ACC112 (cell line): Measurements from ENCODE around the gene SMIM14.

ENCODE experiments used
- H2AFZ ChIP-seq: fragments of 200-600 bp; sonication (generic); one replicate; pipeline ENCODE4 v1.6.0; 2017; ENCODE audit warnings: antibody characterized with exemption, low read length; ENCODE audit not compliant: unreplicated experiment
- H3K27ac ChIP-seq: fragments of 200-600 bp; sonication (generic); 2 replicates; pipeline ENCODE4 v1.5.1; 2014; ENCODE audit warnings: low read depth, mild to moderate bottlenecking, antibody characterized with exemption, low read length, moderate library complexity
- H3K27me3 ChIP-seq: fragments of 200-600 bp; sonication (generic); 2 replicates; pipeline ENCODE4 v1.6.1; 2014; ENCODE audit warnings: mild to moderate bottlenecking, antibody characterized with exemption, low read length, moderate library complexity, mixed read lengths; ENCODE audit not compliant: insufficient read depth
- H3K36me3 ChIP-seq: fragments of 200-600 bp; sonication (generic); 2 replicates; pipeline ENCODE4 v1.6.1; 2016; ENCODE audit warnings: mild to moderate bottlenecking, antibody characterized with exemption, low read length, moderate library complexity, mixed read lengths; ENCODE audit not compliant: insufficient read depth
- H3K4me1 ChIP-seq: fragments of 200-600 bp; sonication (generic); one replicate; pipeline ENCODE4 v1.6.1; 2016; ENCODE audit warnings: low read length, mixed read lengths; ENCODE audit not compliant: insufficient read depth, unreplicated experiment, control insufficient read depth
- H3K4me3 ChIP-seq: fragments of 200-600 bp; sonication (generic); 2 replicates; pipeline ENCODE4 v1.5.1; 2014; ENCODE audit warnings: mild to moderate bottlenecking, low read depth, low read length
- H3K79me2 ChIP-seq: fragments of 200-600 bp; sonication (generic); one replicate; pipeline ENCODE4 v1.6.0; 2016; ENCODE audit warnings: low read length; ENCODE audit not compliant: control insufficient read depth, unreplicated experiment, insufficient read depth

Gene SMIM14

DNA sequence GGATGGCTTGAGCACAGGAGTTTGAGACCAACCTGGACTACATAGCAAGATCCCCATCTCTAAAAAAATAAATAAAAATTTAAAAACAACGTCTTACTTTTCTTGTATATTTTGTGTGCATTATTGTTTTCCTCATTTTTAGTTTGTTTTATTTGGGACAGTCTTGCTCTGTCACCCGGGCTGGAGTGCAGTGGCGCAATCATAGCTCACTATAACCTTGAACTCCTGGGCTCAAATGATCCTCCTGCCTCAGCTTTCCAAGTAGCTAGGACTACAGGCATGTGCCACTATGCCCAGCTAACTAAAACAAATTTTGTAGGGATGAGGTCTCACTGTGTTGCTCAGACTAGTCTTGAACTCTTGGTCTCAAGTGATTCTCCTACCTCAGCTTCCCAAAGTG lies 9.5 kb upstream of the SMIM14 start:
- no peak overlapping the region for H2AFZ ChIP-seq
- H3K4me1 ChIP-seq = no peaks in the 10 kb centered on the region
- no peak overlapping the region for H3K27ac ChIP-seq
- H3K27me3 ChIP-seq = no peaks in the 10 kb centered on the region
- H3K79me2 ChIP-seq = no peaks in the 10 kb centered on the region
- H3K36me3 ChIP-seq = no peaks in the 10 kb centered on the region
- H3K4me3 ChIP-seq = no peak overlapping the region

- Histone ChIP-seq H3K79me2 (peaks cover 6% of the 10 kb centered on the region), H3K27me3 (no peaks in the 10 kb centered on the region), H3K4me1 (peaks cover 8% of the 10 kb centered on the region), H3K36me3 (no peaks in the 10 kb centered on the region), H3K4me3 (no peak overlapping the region), H2AFZ (no peak overlapping the region), H3K27ac (no peak overlapping the region)
Measured at GRCh38 chr4:39642885-39643552, 4.4 kb upstream of the SMIM14 start.

DNA sequence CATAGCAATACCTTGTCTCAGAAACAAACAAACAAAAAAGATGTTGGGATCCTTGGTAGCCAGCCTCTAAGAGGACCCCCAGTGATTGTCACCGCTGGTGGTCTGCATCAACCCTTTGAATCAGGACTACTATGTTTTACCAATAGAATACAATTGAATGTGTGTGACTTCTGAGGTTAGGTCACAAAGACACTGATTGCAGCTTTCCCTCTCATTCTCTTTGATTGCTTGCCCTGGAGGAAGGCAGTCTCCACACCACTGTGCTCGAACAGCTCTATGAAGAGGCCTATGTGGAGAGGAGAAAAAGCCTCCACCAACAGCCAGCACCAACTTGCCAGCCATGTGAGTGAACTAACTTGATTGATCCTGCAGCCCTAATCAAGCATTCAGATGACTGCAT lies 2.8 kb upstream of the SMIM14 start:
- peaks cover 8% of the 10 kb centered on the region for H3K4me1 ChIP-seq

GRCh38 chr4:39637586-39638353 lies 895 bp downstream of the SMIM14 start:
- no peaks in the 10 kb centered on the region for H3K27me3 ChIP-seq
- peak overlapping the region; percentile 92 for H3K4me3 ChIP-seq
- H2AFZ ChIP-seq = peak overlapping the region; percentile 53
- H3K4me1 ChIP-seq = peaks cover 29% of the 10 kb centered on the region
- H3K36me3 ChIP-seq = no peaks in the 10 kb centered on the region
- H3K27ac ChIP-seq = peak overlapping the region; percentile 100
- peaks cover 50% of the 10 kb centered on the region for H3K79me2 ChIP-seq

More for the DNA sequence above, 2.8 kb upstream of the SMIM14 start:
- Histone ChIP-seq H3K27ac (no peak overlapping the region), H3K79me2 (peaks cover 19% of the 10 kb centered on the region), H3K36me3 (no peaks in the 10 kb centered on the region), H2AFZ (no peak overlapping the region), H3K4me3 (no peak overlapping the region), H3K27me3 (no peaks in the 10 kb centered on the region)

DNA sequence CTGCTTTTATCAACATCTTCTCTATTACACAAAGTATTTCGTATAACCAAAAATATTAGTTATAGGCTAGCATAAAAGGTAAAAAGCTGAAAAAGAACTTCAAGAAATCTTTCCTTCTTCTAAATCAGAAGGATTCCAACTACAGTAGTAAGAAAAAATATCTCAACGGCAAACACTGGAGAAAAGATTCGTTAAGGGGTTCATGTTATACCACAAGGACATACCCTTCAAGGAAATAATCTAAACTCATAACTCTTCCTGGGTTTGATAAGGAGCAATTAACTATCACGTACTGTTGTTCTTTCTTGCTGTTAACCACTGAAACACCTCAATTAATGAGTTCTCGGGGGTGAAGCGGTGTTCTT lies 1.5 kb downstream of the SMIM14 start:
- Histone ChIP-seq H3K79me2 (peaks cover 52% of the 10 kb centered on the region), H3K27me3 (no peaks in the 10 kb centered on the region), H2AFZ (peak overlapping the region; percentile 28), H3K27ac (peak overlapping the region; percentile 100), H3K4me1 (peaks cover 29% of the 10 kb centered on the region), H3K4me3 (peak overlapping the region; percentile 92), H3K36me3 (no peaks in the 10 kb centered on the region)

DNA sequence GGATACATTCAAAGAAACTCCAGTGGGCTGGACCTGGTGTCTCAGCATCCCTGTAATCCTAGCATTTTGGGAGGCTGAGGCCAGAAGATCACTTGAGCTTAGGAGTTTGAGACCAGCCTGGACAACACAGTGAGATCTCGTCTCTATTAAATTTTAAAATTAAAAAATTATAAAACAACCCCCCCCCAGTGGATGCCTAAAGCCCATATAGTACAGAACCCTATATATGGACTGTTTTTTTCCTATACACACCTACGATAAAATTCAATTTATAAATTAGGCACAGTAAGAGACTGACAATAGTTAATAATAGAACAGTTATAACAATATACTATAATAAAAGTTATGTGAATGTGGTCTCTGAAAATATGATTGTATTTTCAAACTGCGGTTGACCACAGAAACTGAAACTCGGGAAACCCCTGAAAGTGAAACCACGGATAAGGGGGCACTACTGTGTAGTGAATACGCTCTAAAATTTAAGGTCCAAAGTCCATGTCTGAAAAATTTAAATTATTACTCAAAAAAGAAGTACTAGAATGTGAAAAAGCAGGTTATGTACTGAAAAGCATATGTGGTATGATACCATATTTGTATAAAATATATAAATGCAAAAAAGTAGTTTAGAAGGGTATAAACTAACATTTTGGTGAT lies 2.0 kb downstream of the SMIM14 start:
- H3K4me3 ChIP-seq = peak overlapping the region; percentile 92
- H3K27ac ChIP-seq = peak overlapping the region; percentile 100
- peaks cover 29% of the 10 kb centered on the region for H3K4me1 ChIP-seq
- H2AFZ ChIP-seq = peak overlapping the region; percentile 28
- H3K27me3 ChIP-seq = no peaks in the 10 kb centered on the region
- H3K36me3 ChIP-seq = no peaks in the 10 kb centered on the region
- peaks cover 52% of the 10 kb centered on the region for H3K79me2 ChIP-seq

DNA sequence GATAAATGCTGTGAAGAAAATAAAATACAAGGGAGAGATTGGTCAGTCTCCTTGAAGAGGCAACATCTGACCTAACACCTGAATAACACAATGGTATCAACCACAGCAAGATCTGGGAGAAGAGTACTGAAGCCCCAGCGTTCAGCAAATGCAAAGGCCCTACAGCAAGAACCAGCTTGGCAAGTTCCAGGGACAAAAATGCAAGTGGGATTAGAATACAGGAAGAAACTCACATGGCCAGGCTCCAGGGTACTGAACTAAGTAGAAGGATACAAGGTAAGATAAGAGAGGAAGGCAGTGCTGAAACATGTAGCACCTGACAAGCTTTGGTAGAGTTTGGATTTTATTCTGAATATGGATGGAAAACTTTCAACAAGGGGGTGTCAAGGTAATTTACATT lies 3.6 kb downstream of the SMIM14 start:
- peaks cover 52% of the 10 kb centered on the region for H3K79me2 ChIP-seq
- H3K36me3 ChIP-seq = no peaks in the 10 kb centered on the region
- H3K4me1 ChIP-seq = peaks cover 24% of the 10 kb centered on the region
- no peak overlapping the region for H3K27ac ChIP-seq
- no peak overlapping the region for H2AFZ ChIP-seq
- H3K4me3 ChIP-seq = no peak overlapping the region
- no peaks in the 10 kb centered on the region for H3K27me3 ChIP-seq

DNA sequence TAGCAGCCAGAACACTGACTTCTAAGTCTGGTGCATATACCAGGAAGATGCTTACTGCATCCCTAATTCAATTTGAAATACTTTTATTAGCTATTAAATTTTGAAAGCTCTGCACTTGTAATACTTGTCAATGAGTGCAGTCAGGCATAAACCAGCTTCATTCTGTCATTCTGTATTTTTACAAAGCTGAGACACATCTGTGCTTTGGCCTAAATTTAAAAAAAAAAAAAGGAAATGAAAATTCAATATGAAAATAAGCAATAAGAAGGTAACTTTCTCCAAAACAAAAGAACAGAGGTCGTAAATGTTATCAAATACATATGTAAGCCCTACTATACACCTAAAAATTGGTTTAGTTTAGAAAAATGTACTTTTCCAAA lies 7.0 kb downstream of the SMIM14 start:
- H3K27ac ChIP-seq = no peak overlapping the region

DNA sequence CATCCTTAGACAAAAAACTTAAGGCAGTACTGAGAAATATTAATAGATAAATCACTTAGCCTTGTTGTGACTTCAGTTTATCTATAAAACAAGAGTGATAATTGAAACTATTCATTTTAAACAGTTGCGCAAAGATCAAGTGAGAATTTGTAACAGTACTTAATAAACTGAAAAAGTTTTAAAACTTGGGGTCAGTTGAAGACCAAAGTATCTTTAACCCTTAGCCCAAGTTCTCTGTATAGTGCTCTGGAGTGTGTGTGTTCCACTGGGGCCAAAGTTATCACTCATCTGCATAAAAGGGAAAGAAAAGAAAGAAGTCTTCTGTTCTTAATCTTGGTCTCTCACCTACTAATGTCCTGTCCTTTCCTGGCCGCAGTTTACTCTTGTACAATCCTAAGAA lies 11.3 kb downstream of the SMIM14 start:
- peaks cover 19% of the 10 kb centered on the region for H3K79me2 ChIP-seq
- peaks cover 15% of the 10 kb centered on the region; the same call in 1 of the 2 replicates for H3K36me3 ChIP-seq
- no peak overlapping the region for H2AFZ ChIP-seq
- H3K27me3 ChIP-seq = no peaks in the 10 kb centered on the region
- no peak overlapping the region for H3K27ac ChIP-seq
- H3K4me1 ChIP-seq = peaks cover 16% of the 10 kb centered on the region
- no peak overlapping the region for H3K4me3 ChIP-seq

More for the DNA sequence above, 7.0 kb downstream of the SMIM14 start:
- Histone ChIP-seq H3K4me1 (peaks cover 21% of the 10 kb centered on the region), H3K79me2 (peaks cover 42% of the 10 kb centered on the region), H3K36me3 (peaks cover 14% of the 10 kb centered on the region; the same call in 1 of the 2 replicates), H3K27me3 (no peaks in the 10 kb centered on the region), H3K4me3 (no peak overlapping the region), H2AFZ (no peak overlapping the region)

- Histone ChIP-seq H3K4me3 (no peak overlapping the region), H3K27me3 (no peaks in the 10 kb centered on the region), H3K36me3 (peaks cover 15% of the 10 kb centered on the region; the same call in 1 of the 2 replicates), H3K79me2 (peaks cover 19% of the 10 kb centered on the region), H3K4me1 (peaks cover 16% of the 10 kb centered on the region), H2AFZ (no peak overlapping the region), H3K27ac (no peak overlapping the region)
Measured at GRCh38 chr4:39626913-39627312, 11.8 kb downstream of the SMIM14 start.
